ENCODE data around the gene ERMAP. TPM values are rescaled to one million over a fixed set of nuclear protein-coding genes. Genes with fewer than 3 reads are reported as not detected.
"Not testable (repeated sequence)": the region's sequence is repeated elsewhere in the genome, so short reads cannot be mapped to it uniquely, and the experiment has no call there.

ERMAP gene
- total and polyA plus RNA-seq, 4 donors = 5.9 to 12.8 (median 8.6) TPM

- H3K4me3 ChIP-seq (ENCODE audit: low read length in 2 of 2) = no peak overlapping the region
- no peak for ATAC-seq (ENCODE audit: low FRiP score)
- intact Hi-C loops (cut with DNase I) = no loop called here
- H3K9me3 ChIP-seq (ENCODE audit: control insufficient read depth, low read length) = no peaks in the 10 kb centered on the region
- 87 to 89% methylated on average over 5 of the region's 5 CpGs for WGBS, 2 donors
- no peak for DNase-seq
- H3K4me1 ChIP-seq (ENCODE audit: control insufficient read depth in 1 of 2, insufficient read depth in 2 of 2, low read length in 2 of 2) = no peaks in the 10 kb centered on the region
- no peak overlapping the region for H3K27ac ChIP-seq (ENCODE audit: low read depth in 1 of 2, low read length in 2 of 2)
- H3K27me3 ChIP-seq (ENCODE audit: control insufficient read depth in 1 of 2, insufficient read depth in 2 of 2, low read length in 1 of 2) = no peaks in the 10 kb centered on the region
- H3K36me3 ChIP-seq (ENCODE audit: control insufficient read depth in 1 of 2, insufficient read depth in 2 of 2, low read length in 1 of 2) = no peaks in the 10 kb centered on the region
Measured at GRCh38 chr1:42797979-42798378, 18.9 kb upstream of the ERMAP start.

GRCh38 chr1:42801832-42802473, 15.0 kb upstream of the ERMAP start:
- ATAC-seq (ENCODE audit: low FRiP score) (peak; percentile 54), DNase-seq (no peak)
- WGBS, 2 donors = 83% methylated on average over 8 of the region's 8 CpGs
- intact Hi-C loops (cut with DNase I) = no loop called here
- no peak overlapping the region for H3K4me3 ChIP-seq (ENCODE audit: low read length in 2 of 2)
- no peaks in the 10 kb centered on the region for H3K27me3 ChIP-seq (ENCODE audit: control insufficient read depth in 1 of 2, insufficient read depth in 2 of 2, low read length in 1 of 2)
- no peaks in the 10 kb centered on the region for H3K9me3 ChIP-seq (ENCODE audit: control insufficient read depth, low read length)
- H3K36me3 ChIP-seq (ENCODE audit: control insufficient read depth in 1 of 2, insufficient read depth in 2 of 2, low read length in 1 of 2) = no peaks in the 10 kb centered on the region
- H3K27ac ChIP-seq (ENCODE audit: low read depth in 1 of 2, low read length in 2 of 2) = no peak overlapping the region
- H3K4me1 ChIP-seq (ENCODE audit: control insufficient read depth in 1 of 2, insufficient read depth in 2 of 2, low read length in 2 of 2) = no peaks in the 10 kb centered on the region

GRCh38 chr1:42806171-42806570, 10.8 kb upstream of the ERMAP start:
- Histone ChIP-seq H3K4me3 (ENCODE audit: low read length in 2 of 2) (no peak overlapping the region), H3K4me1 (ENCODE audit: control insufficient read depth in 1 of 2, insufficient read depth in 2 of 2, low read length in 2 of 2) (no peaks in the 10 kb centered on the region), H3K9me3 (ENCODE audit: control insufficient read depth, low read length) (no peaks in the 10 kb centered on the region), H3K27me3 (ENCODE audit: control insufficient read depth in 1 of 2, insufficient read depth in 2 of 2, low read length in 1 of 2) (no peaks in the 10 kb centered on the region), H3K27ac (ENCODE audit: low read depth in 1 of 2, low read length in 2 of 2) (no peak overlapping the region), H3K36me3 (ENCODE audit: control insufficient read depth in 1 of 2, insufficient read depth in 2 of 2, low read length in 1 of 2) (no peaks in the 10 kb centered on the region)
- DNase-seq (no peak), ATAC-seq (ENCODE audit: low FRiP score) (no peak)
- intact Hi-C loops (cut with DNase I) = no loop called here

- Histone ChIP-seq H3K9me3 (ENCODE audit: control insufficient read depth, low read length) (no peaks in the 10 kb centered on the region), H3K36me3 (ENCODE audit: control insufficient read depth in 1 of 2, insufficient read depth in 2 of 2, low read length in 1 of 2) (no peaks in the 10 kb centered on the region), H3K4me3 (ENCODE audit: low read length in 2 of 2) (no peak overlapping the region), H3K27me3 (ENCODE audit: control insufficient read depth in 1 of 2, insufficient read depth in 2 of 2, low read length in 1 of 2) (no peaks in the 10 kb centered on the region), H3K4me1 (ENCODE audit: control insufficient read depth in 1 of 2, insufficient read depth in 2 of 2, low read length in 2 of 2) (no peaks in the 10 kb centered on the region), H3K27ac (ENCODE audit: low read depth in 1 of 2, low read length in 2 of 2) (no peak overlapping the region)
- ATAC-seq (ENCODE audit: low FRiP score) (no peak), DNase-seq (no peak)
- intact Hi-C loops (cut with DNase I) = no loop called here
- WGBS, 2 donors = 84 to 88% methylated on average over 5 of the region's 5 CpGs
Measured at GRCh38 chr1:42806593-42806992, 10.3 kb upstream of the ERMAP start.

GRCh38 chr1:42807056-42807668, 9.8 kb upstream of the ERMAP start:
- no peak overlapping the region for H3K27ac ChIP-seq (ENCODE audit: low read depth in 1 of 2, low read length in 2 of 2)

GRCh38 chr1:42814815-42815214, 2.1 kb upstream of the ERMAP start:
- not testable (repeated sequence) for H3K4me1 ChIP-seq (ENCODE audit: control insufficient read depth in 1 of 2, insufficient read depth in 2 of 2, low read length in 2 of 2); H3K27ac ChIP-seq (ENCODE audit: low read depth in 1 of 2, low read length in 2 of 2); H3K9me3 ChIP-seq (ENCODE audit: control insufficient read depth, low read length); H3K4me3 ChIP-seq (ENCODE audit: low read length in 2 of 2); H3K27me3 ChIP-seq (ENCODE audit: control insufficient read depth in 1 of 2, insufficient read depth in 2 of 2, low read length in 1 of 2); DNase-seq; ATAC-seq (ENCODE audit: low FRiP score); H3K36me3 ChIP-seq (ENCODE audit: control insufficient read depth in 1 of 2, insufficient read depth in 2 of 2, low read length in 1 of 2)
- intact Hi-C loops (cut with DNase I) = loop anchor here in 1 of 2 donors (5.0 kb wide), 1 partner anchor 48 kb away; the partner anchor contains the start of genes C1orf50 and P3H1
- 75 to 97% methylated on average over 2 to 3 of the region's 3 CpGs for WGBS, 2 donors

More at GRCh38 chr1:42807056-42807668, 9.8 kb upstream of the ERMAP start:
- ATAC-seq (ENCODE audit: low FRiP score) (no peak), DNase-seq (no peak)
- H3K4me1 ChIP-seq (ENCODE audit: control insufficient read depth in 1 of 2, insufficient read depth in 2 of 2, low read length in 2 of 2) = no peaks in the 10 kb centered on the region
- intact Hi-C loops (cut with DNase I) = no loop called here
- H3K27me3 ChIP-seq (ENCODE audit: control insufficient read depth in 1 of 2, insufficient read depth in 2 of 2, low read length in 1 of 2) = no peaks in the 10 kb centered on the region
- no peak overlapping the region for H3K4me3 ChIP-seq (ENCODE audit: low read length in 2 of 2)
- no peaks in the 10 kb centered on the region for H3K36me3 ChIP-seq (ENCODE audit: control insufficient read depth in 1 of 2, insufficient read depth in 2 of 2, low read length in 1 of 2)
- H3K9me3 ChIP-seq (ENCODE audit: control insufficient read depth, low read length) = no peaks in the 10 kb centered on the region

GRCh38 chr1:42815941-42816584, 859 bp upstream of the ERMAP start:
- Histone ChIP-seq H3K27me3 (ENCODE audit: control insufficient read depth in 1 of 2, insufficient read depth in 2 of 2, low read length in 1 of 2) (no peaks in the 10 kb centered on the region), H3K4me1 (ENCODE audit: control insufficient read depth in 1 of 2, insufficient read depth in 2 of 2, low read length in 2 of 2) (peaks cover 0 to 4% of the 10 kb centered on the region in 2 donors), H3K27ac (ENCODE audit: low read depth in 1 of 2, low read length in 2 of 2) (peak overlapping the region in 1 of 2 donors; percentile 66), H3K4me3 (ENCODE audit: low read length in 2 of 2) (peak overlapping the region; percentile 83 to 98), H3K36me3 (ENCODE audit: control insufficient read depth in 1 of 2, insufficient read depth in 2 of 2, low read length in 1 of 2) (peaks cover 0 to 2% of the 10 kb centered on the region in 2 donors), H3K9me3 (ENCODE audit: control insufficient read depth, low read length) (no peaks in the 10 kb centered on the region)
- ATAC-seq (ENCODE audit: low FRiP score) = no peak
- 27 to 29% methylated on average over 7 of the region's 7 CpGs for WGBS, 2 donors
- intact Hi-C loops (cut with DNase I) = loop anchor here in 1 of 2 donors (5.0 kb wide), 1 partner anchor 49 kb away; the partner anchor contains the start of genes C1orf50 and P3H1
- DNase-seq = no peak

GRCh38 chr1:42817440-42817767, 482 bp downstream of the ERMAP start:
- H3K27ac ChIP-seq (ENCODE audit: low read depth in 1 of 2, low read length in 2 of 2) = no peak overlapping the region
- 1% methylated on average over 13 of the region's 13 CpGs for WGBS, 2 donors
- peaks cover 0 to 4% of the 10 kb centered on the region in 2 donors for H3K4me1 ChIP-seq (ENCODE audit: control insufficient read depth in 1 of 2, insufficient read depth in 2 of 2, low read length in 2 of 2)
- intact Hi-C loops (cut with DNase I) = loop anchor here in 1 of 2 donors (5.0 kb wide), 1 partner anchor 50 kb away; the partner anchor contains the start of genes C1orf50 and P3H1
- no peak for DNase-seq
- H3K27me3 ChIP-seq (ENCODE audit: control insufficient read depth in 1 of 2, insufficient read depth in 2 of 2, low read length in 1 of 2) = no peaks in the 10 kb centered on the region
- ATAC-seq (ENCODE audit: low FRiP score) = no peak
- no peaks in the 10 kb centered on the region for H3K9me3 ChIP-seq (ENCODE audit: control insufficient read depth, low read length)
- peaks cover 0 to 2% of the 10 kb centered on the region in 2 donors for H3K36me3 ChIP-seq (ENCODE audit: control insufficient read depth in 1 of 2, insufficient read depth in 2 of 2, low read length in 1 of 2)
- peak overlapping the region; percentile 83 to 98 for H3K4me3 ChIP-seq (ENCODE audit: low read length in 2 of 2)
